ENCODE results near the gene PRAC1.

The PRAC1 gene

GRCh38 chr17:48722201-48722907 is at the start of gene PRAC1:
TSS of gene PRAC1 (minus strand) at chr17:48722518. CDS start at chr17:48722392, 126 bp downstream.
- no peak for DNase-seq

- DNase-seq = no peak
Observed at GRCh38 chr17:48770954-48771353, 48.6 kb upstream of the PRAC1 start.

DNA sequence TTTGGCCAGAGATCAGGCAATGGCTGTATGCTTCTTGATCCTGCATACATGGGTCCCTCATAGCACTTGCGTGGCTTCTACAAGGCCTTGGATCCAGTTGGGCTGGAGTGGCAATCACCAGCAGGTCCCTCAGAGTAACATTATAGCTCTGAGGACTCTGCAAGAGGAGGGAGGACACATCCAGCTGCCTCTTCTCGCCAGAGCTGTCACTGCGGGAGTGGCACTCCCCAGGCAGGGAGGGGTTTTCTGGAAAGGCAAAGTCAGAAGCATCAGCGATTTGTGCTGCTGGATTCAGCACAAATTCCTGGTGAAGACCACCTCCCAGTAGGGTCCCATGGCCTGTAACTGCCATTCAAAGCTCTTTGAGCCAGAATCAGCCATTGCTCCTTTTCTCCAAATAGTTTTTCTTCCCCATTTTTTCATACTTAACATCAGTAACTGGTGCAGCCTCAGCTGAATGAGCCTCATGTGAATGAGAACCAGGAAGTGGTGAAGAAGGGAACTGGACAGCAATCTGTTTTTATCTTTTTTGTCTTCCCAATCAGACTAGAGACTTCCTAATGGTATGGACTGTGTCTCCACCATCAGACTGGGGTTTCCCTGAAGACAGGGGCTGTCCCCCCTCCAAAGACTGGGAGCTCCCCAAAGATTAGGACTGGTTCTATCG is 46.8 kb upstream of the PRAC1 start:
- no peak for DNase-seq

DNA sequence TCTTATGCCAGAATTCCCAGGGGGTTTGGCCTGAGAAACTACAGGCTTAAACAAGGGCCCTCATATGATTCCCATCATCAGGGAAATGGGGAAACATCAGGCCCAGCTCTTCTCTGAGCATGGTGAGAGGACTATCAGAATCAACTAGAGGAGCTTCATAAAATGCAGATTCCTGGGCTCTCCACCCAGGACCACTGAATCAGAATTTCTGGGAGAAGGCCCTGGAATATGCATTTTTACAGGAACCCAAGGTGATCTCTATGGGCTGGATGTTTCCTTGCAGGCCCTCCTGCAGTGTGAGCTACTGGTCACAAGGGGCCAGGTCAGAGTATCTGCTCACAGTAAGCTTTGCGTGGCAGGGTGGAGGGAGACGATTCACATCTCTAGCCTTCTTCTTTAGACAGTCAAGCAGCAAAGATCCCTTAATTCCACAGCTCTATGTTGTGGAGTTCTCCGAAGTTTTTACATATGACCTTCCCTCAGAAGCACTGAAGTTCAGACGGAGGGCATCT is 45.0 kb upstream of the PRAC1 start:
- DNase-seq = no peak

- no peak for DNase-seq
Observed at GRCh38 chr17:48761114-48761513, 38.8 kb upstream of the PRAC1 start.

GRCh38 chr17:48760411-48760810 is 38.1 kb upstream of the PRAC1 start:
- DNase-seq = no peak

GRCh38 chr17:48759288-48759687 is 37.0 kb upstream of the PRAC1 start:
- no peak for DNase-seq

- no peak for DNase-seq
Observed at GRCh38 chr17:48757524-48757961, 35.2 kb upstream of the PRAC1 start.

- DNase-seq = no peak
Observed at GRCh38 chr17:48756830-48757251, 34.5 kb upstream of the PRAC1 start.

- DNase-seq = no peak
Observed at GRCh38 chr17:48755356-48755755, 33.0 kb upstream of the PRAC1 start.

- no peak for DNase-seq
Observed at GRCh38 chr17:48754500-48755261, 32.4 kb upstream of the PRAC1 start.

GRCh38 chr17:48753794-48754499 is 31.6 kb upstream of the PRAC1 start:
- DNase-seq = no peak

- DNase-seq = no peak
Observed at GRCh38 chr17:48752399-48753288, 30.3 kb upstream of the PRAC1 start.

DNA sequence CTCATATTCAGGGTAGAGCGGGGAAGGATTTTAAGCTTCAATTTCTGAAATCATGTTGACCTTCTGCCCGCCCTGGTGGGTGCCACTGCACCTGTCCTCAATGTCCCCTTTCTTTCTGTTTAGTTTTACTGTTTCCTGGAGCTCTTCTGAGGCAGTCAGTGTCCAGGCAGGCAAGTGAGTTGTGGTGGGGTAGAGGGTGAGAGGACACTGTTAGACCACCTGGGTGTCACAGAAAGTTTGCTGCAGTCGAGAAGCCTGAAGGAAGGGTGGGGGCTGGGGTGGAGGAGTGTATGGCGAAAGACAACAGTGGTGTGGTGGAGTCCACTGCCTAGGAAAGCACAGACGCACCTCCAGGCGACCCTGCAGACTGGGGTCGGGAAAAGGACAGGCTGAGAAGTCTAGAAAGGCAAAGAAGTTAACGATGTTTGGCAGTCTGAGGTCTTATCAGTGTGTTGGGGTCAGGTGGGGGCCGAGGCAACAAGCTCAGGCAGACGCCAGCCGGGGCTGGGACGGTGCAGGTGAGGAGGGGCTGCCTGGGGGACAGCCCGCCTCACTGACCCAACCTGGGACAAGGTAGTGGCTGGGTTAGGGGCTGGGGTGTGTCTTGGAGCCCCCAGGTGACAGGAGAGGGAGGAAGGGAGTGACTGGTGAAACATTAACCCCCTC is 29.5 kb upstream of the PRAC1 start:
- no peak for DNase-seq

DNA sequence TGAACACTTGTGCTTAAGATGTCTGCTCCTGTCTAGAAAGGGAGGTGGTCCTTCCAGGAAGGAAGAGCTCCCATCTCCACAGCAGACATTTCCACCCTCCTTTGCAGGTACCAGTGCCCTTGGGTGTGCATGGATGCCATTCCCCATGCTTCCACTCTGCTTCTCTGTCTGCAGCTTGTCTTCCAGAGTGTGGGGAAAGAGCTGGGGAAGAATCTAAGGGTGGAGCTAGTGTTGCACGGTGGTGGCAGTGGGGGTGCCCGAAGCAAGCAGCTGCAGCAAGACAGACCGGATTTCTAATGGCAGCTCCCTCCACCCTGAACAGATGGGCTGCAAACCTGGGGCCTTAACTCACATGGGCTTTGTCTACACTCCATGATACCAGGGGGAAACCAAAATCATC is 28.9 kb upstream of the PRAC1 start:
- DNase-seq = no peak

DNA sequence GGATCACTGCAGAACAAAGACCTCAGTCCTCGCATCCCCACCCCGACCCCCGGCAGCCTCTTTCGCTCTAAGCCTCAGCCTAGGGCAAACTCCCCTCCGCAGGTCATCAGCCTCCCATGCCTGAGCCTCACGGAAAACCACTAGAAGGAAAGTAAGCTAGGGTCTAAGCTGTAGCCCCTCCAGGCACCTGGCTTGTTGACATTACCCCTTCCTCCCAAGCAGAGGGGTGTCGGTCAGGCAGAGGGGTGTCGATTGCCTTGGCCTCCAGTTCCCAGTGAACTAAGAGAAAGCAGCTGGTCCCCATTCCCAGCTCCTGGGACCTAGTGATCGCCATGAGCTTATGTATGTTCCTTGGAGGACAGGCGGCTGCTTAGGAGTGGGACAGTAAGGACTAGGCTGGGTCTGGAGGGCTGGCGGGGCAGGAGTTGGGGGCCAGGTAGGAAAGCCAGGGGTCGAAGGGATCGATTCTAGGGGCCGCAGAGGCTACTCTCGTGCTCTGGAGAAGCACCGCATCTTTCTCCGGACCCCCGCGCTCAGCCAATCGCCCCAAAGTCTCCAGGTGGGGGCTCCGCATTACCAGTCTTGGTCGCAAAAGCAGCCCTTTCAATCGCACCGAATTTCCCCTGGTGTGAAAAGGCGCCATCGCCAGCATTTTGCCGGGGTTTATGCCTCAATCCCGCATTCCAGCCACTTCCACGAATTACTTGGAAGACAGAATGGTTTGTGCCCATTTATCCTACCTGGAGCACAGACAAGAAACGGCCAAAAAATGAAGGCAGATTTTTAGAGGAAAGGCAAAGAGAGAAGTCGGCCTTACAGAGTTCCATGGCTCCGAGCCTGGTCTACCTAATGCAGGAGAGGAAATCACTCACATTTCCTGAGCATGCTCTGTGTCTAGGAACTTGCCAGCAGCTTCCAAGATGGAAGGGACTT is 27.6 kb upstream of the PRAC1 start:
- no peak for DNase-seq

GRCh38 chr17:48748718-48749566 is 26.6 kb upstream of the PRAC1 start:
- no peak for DNase-seq

DNA sequence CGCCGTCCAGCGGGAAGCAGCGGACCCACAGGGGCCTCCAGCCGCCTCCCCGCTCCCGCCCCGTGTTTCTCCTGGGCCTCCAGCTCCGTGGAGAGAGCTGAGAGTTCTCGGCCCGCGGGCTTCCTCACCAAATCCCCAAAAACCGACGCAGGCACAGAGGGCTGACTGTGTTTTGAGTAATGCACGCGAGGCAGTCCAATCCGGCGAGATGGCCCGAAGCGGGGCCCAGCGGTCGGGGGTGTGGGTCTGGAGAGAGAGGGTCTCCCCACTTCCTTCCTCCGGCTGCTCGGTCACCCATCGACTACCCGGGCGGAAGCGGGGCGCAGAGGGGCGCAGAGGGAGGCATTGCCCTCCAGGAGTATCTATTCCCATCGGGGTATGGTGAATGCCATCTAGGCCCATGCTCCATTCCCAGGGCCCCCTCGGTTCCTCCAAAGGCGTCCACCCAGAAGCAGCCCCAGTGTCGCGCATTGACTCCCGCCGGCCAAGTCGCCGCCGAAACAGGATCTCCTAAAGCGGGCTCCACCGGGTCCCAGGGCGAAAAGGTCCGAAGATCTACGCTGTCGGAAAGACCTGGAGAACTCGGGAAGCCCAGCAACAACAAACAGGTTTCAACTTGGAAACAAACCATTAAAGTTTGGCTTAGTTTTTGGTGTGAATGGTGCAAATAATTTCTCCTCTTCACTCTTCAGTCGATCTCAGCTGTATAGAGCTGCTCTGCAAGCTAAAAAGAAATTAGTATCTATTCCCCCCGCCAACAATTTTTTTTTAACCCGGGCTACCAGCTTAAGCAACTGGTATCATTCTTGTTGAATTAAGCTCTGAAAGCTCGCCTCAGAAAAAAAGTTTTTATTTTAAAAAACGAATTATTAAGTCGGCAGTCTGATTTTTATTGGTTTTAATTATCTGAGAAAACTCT is 25.4 kb upstream of the PRAC1 start:
- DNase-seq = no peak

All from CD4-positive, alpha-beta T cell treated with Interleukin-12 subunit alpha and Interleukin-12 subunit beta, for 1 hour (primary cell).